Stomach (tissue), 9 donors: ENCODE data around the gene AP5Z1. TPM values are rescaled to one million over a fixed set of nuclear protein-coding genes. Genes with fewer than 3 reads are reported as not detected.

Source experiments
- DNase-seq, 2 donors: peaks; one replicate each; pipeline versions ENCODE4 v3.0.0 to v3.0.0-alpha.2; 2013 to 2019
- H3K27ac ChIP-seq, 5 donors: fragments of 200-600 bp in 4 of 5; sonication (generic) in 4 of 5; one replicate each; pipeline ENCODE4 v1.5.1; 2013 to 2019; ENCODE audit warnings: mild to moderate bottlenecking in 1 of 5, moderate library complexity in 1 of 5
- H3K27me3 ChIP-seq, 3 donors: fragments of 200-600 bp; sonication (generic); one replicate each; pipeline ENCODE4 v1.5.1; 2017 to 2019; ENCODE audit warnings: mixed run types in 1 of 3
- H3K36me3 ChIP-seq, 4 donors: fragments of 200-600 bp; sonication (generic); 1 replicate in 3 of 4; 2 replicates in 1 of 4; pipeline ENCODE4 v1.5.1; 2016 to 2019
- H3K4me1 ChIP-seq, 4 donors: fragments of 200-600 bp; sonication (generic); one replicate each; pipeline ENCODE4 v1.5.1; 2016 to 2019
- H3K4me3 ChIP-seq, 4 donors: fragments of 200-600 bp; sonication (generic) in 3 of 4; one replicate each; pipeline ENCODE4 v1.5.1; 2016 to 2019; ENCODE audit warnings: mild to moderate bottlenecking in 1 of 4
- H3K9me3 ChIP-seq, 4 donors: fragments of 200-600 bp; sonication (generic); one replicate each; pipeline ENCODE4 v1.5.1; 2016 to 2019
- CTCF ChIP-seq, 7 experiments: fragments of 450-650 bp in 4 of 7; fragments of 200-600 bp in 3 of 7; sonication (generic) in 3 of 7; IDR thresholded peaks; one replicate each; pipeline ENCODE4 v1.5.1; 2016 to 2019; ENCODE audit warnings: antibody characterized with exemption in 7 of 7, control low read depth in 2 of 7, mild to moderate bottlenecking in 1 of 7
- EP300 ChIP-seq: sonication (generic); formaldehyde crosslinking; IDR thresholded peaks from one replicate; pipeline ENCODE4 v1.6.1; 2017; ENCODE audit warnings: antibody characterized with exemption
- POLR2A ChIP-seq, 4 donors: fragments of 450-650 bp; IDR thresholded peaks; one replicate each; pipeline ENCODE4 v1.6.1; 2016; ENCODE audit warnings: antibody characterized with exemption in 4 of 4, control low read depth in 2 of 4, mild to moderate bottlenecking in 1 of 4, moderate library complexity in 1 of 4
- POLR2AphosphoS5 ChIP-seq, 3 donors: sonication (generic); formaldehyde crosslinking; IDR thresholded peaks; one replicate each; pipeline ENCODE4 v1.6.1; 2016; ENCODE audit warnings: antibody characterized with exemption in 3 of 3
- WGBS, 5 donors: extraction: QIAGEN DNeasy Blood & Tissue Kit in 3 of 5; methylation state at CpG; one replicate each; pipeline versions ENCODE4 v1.1.5 to v1.1.7; 2013 to 2018; 5-methylcytosine and 5-hydroxymethylcytosine counted together
- intact Hi-C: fragments of 100-400 bp; cut with DNase I; formaldehyde crosslinking; loops from one replicate; pipeline ENCODE4 v1.15.1; 2023; ENCODE audit warnings: low total_unique reads
- polyA plus RNA-seq, 3 donors: library from polyadenylated mRNA; stranded (reverse); fragments of 200-250 nt; gene quantifications; one replicate each; pipeline ENCODE4 v1.2.3, GENCODE V29; 2013
- total RNA-seq, 5 donors: library from RNA; depleted of rRNA; stranded (reverse); fragments of >200 nt; gene quantifications; one replicate each; pipeline versions ENCODE4 v1.1.0 to v1.2.3, GENCODE V29; 2014 to 2016
- donor health status: healthy with polysubstance abuse.
- donor health status: Bipolar disorder and iron deficiency.
- donor health status: healthy.

AP5Z1 gene
- total and polyA plus RNA-seq, 8 donors: 11.6 to 140 (median 42.3) TPM

GRCh38 chr7:4815121-4815520, 39.7 kb downstream of the AP5Z1 start:
- WGBS, 5 donors: 92 to 98% (median 96%) methylated on average over 8 to 14 of the region's 14 CpGs
- Histone ChIP-seq H3K9me3 (no peaks in the 10 kb centered on the region), H3K36me3 (peaks cover 0 to 17% (median 3%) of the 10 kb centered on the region in 4 donors), H3K4me1 (no peaks in the 10 kb centered on the region), H3K4me3 (no peak overlapping the region), H3K27me3 (peaks cover 0 to 52% (median 5%) of the 10 kb centered on the region in 3 donors), H3K27ac (no peak overlapping the region)
- intact Hi-C loops: no loop called here
- TF ChIP-seq CTCF (IDR thresholded peaks at IDR 0.05): no peak
- TF ChIP-seq POLR2A (IDR thresholded peaks at IDR 0.05): no peak
- no peak for TF ChIP-seq EP300
- no peak for TF ChIP-seq POLR2AphosphoS5 (IDR thresholded peaks at IDR 0.05)
- DNase-seq: no peak

GRCh38 chr7:4815609-4816418, 40.4 kb downstream of the AP5Z1 start:
- Histone ChIP-seq H3K9me3 (no peaks in the 10 kb centered on the region), H3K27me3 (peaks cover 0 to 51% (median 5%) of the 10 kb centered on the region in 3 donors), H3K36me3 (peaks cover 0 to 17% (median 3%) of the 10 kb centered on the region in 4 donors), H3K27ac (no peak overlapping the region), H3K4me1 (no peaks in the 10 kb centered on the region), H3K4me3 (no peak overlapping the region)
- WGBS, 5 donors: 83 to 92% (median 87%) methylated on average over 16 to 38 of the region's 38 CpGs
- TF ChIP-seq EP300 (no peak), CTCF (IDR thresholded peaks at IDR 0.05) (no peak), POLR2AphosphoS5 (IDR thresholded peaks at IDR 0.05) (no peak), POLR2A (IDR thresholded peaks at IDR 0.05) (no peak)
- intact Hi-C loops: no loop called here
- DNase-seq: no peak

GRCh38 chr7:4816419-4817080, 41.1 kb downstream of the AP5Z1 start:
- H3K9me3 ChIP-seq: no peaks in the 10 kb centered on the region
- intact Hi-C loops: no loop called here
- whole genome bisulfite sequencing, 5 donors: 87 to 91% (median 88%) methylated on average over 14 to 26 of the region's 26 CpGs

More at GRCh38 chr7:4816419-4817080, 41.1 kb downstream of the AP5Z1 start:
- Histone ChIP-seq H3K4me3 (no peak overlapping the region), H3K4me1 (no peaks in the 10 kb centered on the region), H3K36me3 (peaks cover 0 to 17% (median 3%) of the 10 kb centered on the region in 4 donors), H3K27ac (no peak overlapping the region), H3K27me3 (peaks cover 0 to 51% (median 5%) of the 10 kb centered on the region in 3 donors)
- no peak for TF ChIP-seq EP300
- no peak for TF ChIP-seq POLR2A (IDR thresholded peaks at IDR 0.05)
- no peak for TF ChIP-seq POLR2AphosphoS5 (IDR thresholded peaks at IDR 0.05)
- TF ChIP-seq CTCF (IDR thresholded peaks at IDR 0.05): no peak
- DNase-seq: no peak
